AG09309 (cell line): ENCODE measurements around the gene LYSET.

Experiments
- DNase-seq: peaks from one replicate; pipeline ENCODE4 v3.0.0-alpha.2; 2010; ENCODE audit warnings: low read depth
- H3K4me3 ChIP-seq: 2 replicates; pipeline ENCODE4 v1.5.1; 2011; ENCODE audit warnings: mild to moderate bottlenecking, low read depth, low read length, moderate library complexity; ENCODE audit not compliant: control insufficient read depth
- TF ChIP-seq, protein P1 (sequence below): IDR thresholded peaks from 2 replicates; pipeline ENCODE4 v1.5.1; 2011; ENCODE audit warnings: mild to moderate bottlenecking, low read depth, low read length, inconsistent platforms; ENCODE audit not compliant: insufficient read depth, control insufficient read depth; ENCODE audit errors: missing control alignments

The LYSET gene

DNA sequence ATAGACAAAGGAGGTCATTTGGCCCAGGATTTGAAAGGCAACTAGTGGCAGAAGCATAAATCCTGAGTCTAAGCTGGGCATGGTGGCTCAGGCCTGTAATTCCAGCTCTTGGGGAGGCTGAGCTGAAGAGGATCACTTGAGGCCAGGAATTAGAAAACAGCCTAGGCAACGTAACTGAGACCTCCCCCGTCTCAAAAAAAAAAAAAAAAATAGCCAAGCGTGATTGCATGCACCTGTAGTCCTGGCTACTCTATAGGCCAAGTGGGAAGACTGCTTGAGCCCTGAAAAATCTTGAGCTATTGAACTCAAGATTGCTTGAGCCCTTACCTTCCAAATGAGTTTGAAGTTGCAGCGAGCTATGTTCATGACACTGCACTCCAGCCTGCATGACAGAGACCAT is 13.9 kb downstream of the LYSET start:
- H3K4me3 ChIP-seq, result no peak overlapping the region
- DNase-seq, result no peak
- TF ChIP-seq, protein P1, sequence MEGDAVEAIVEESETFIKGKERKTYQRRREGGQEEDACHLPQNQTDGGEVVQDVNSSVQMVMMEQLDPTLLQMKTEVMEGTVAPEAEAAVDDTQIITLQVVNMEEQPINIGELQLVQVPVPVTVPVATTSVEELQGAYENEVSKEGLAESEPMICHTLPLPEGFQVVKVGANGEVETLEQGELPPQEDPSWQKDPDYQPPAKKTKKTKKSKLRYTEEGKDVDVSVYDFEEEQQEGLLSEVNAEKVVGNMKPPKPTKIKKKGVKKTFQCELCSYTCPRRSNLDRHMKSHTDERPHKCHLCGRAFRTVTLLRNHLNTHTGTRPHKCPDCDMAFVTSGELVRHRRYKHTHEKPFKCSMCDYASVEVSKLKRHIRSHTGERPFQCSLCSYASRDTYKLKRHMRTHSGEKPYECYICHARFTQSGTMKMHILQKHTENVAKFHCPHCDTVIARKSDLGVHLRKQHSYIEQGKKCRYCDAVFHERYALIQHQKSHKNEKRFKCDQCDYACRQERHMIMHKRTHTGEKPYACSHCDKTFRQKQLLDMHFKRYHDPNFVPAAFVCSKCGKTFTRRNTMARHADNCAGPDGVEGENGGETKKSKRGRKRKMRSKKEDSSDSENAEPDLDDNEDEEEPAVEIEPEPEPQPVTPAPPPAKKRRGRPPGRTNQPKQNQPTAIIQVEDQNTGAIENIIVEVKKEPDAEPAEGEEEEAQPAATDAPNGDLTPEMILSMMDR, result no peak

DNA sequence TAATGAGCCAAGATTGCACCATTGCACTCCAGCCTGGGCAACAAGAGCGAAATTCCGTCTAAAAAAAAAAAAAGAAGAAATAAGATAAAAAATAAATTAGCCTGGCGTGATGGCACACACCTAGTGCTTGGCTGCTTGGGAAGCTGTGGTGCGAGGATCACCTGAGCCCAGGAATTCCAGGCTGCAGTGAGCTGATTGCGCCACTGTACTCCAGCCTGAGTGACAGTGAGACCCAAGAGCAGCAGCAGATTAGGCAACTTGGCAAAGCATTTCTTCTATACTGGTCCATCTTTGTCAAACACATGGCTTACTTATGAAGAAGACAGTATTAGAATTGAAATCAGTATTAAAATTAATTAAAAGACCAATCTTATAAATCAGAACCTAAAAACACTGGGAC is 15.4 kb downstream of the LYSET start:
- TF ChIP-seq, protein P1, result no peak
- no peak for DNase-seq
- no peak overlapping the region for H3K4me3 ChIP-seq

DNA sequence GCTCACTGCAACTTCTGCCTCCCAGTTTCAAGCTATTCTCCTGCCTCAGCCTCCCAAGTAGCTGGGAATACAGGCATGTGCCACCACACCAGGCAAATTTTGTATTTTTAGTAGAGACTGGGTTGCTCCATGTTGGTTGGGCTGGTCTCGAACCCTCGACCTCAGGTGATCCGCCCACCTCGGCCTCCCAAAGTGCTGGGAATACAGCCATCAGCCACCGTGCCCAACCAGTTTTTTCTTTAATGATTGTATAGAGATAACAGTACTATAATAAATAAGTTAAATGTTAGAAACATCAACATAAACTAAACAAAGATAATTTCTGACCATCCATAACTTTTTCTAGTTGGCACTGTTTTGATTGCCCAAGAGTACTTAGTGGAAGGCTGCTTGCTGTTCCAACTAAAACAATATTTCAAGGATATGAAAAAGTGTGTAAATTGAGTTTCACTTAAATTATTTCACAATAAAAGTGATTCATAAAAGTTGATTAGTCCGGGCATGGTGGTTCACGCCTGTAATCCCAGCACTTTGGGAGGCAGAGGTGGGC is 16.1 kb downstream of the LYSET start:
- H3K4me3 ChIP-seq, result no peak overlapping the region
- TF ChIP-seq, protein P1, result no peak
- no peak for DNase-seq

DNA sequence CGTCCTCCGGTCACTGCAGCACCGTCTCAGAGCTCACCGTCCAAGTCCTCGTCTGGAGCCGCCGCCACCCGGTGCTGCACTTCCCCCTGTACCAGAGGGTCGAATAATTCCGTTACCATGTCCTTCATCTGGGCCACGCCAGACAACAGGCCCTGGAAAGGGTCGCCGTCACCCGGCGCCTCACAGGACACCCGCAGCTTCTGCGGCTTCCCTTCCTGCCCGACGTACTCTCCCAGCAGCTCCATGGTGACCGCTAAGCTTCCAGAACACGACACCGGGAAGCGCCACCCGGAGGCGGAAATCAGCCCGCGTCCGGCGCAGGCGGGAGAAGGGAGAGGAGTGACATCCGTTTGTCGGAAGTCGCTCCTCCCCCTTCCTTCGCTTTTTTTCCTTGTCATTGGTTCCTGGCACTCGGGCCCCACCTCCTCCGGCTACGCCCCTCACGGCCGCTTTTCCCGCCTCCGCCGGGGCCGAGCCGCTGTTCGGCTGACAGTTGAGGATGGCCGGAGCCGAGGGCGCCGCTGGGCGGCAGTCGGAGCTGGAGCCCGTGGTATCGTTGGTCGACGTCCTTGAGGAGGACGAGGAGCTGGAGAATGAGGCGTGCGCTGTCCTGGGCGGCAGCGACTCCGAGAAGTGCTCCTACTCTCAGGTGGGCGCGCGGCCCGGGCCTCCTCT is 21.8 kb downstream of the LYSET start, which contains the start of the genes GON7 and UBR7:
Gene GON7, minus strand, starts transcription at position 273 of the 675 bp plus-strand sequence. Its CDS starts 28 bp downstream, at position 245.
Gene UBR7, plus strand, starts transcription at position 464 of the 675 bp plus-strand sequence. Its CDS starts 36 bp downstream, at position 500.
- DNase-seq, result peak; percentile 84
- H3K4me3 ChIP-seq, result peak within 1 kb of the TSS; percentile 87
- TF ChIP-seq, protein P1, result peak; percentile 46

DNA sequence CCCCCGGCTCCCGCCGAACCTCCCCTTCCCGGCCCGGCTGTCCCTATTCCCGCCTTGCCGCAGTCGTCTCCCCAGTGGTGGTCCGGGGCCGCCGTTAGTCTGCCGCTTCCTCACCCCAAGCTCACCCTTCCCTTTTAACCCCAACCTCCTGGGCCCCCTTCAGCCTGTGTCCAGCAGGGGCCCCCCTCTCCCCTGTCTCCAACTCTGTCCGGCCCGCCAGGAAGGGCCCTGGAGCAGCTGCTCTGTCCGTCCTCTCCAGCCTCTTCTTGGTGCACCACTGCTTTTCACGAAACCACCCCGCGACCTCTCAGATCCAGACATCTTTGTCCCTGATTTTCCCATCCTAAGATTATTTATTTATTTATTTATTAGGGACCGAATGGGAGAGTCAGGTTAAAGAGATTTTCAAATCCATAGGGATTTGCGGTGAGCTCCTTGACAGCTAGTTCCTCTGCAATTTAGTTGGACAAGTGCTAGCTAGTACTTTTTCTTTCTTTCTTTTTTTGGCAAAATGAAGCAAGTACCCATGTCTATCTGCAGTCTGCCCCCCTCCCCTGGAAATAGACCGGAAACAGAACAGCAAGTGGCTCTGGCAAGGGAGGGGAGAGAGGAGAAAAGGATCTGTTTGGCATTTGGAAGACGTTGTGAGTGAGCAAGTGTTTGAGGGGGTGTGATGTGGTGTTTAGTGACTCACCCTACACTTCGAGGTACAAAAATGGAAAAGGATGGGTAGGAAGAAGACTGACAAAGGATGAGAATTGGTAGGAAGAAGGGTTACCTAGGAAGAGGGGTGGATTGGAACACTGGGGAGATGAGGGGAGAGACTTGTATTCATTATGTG is 22.6 kb downstream of the LYSET start:
- H3K4me3 ChIP-seq, result peak overlapping the region; percentile 87
- no peak for DNase-seq
- TF ChIP-seq, protein P1, result peak; percentile 56

DNA sequence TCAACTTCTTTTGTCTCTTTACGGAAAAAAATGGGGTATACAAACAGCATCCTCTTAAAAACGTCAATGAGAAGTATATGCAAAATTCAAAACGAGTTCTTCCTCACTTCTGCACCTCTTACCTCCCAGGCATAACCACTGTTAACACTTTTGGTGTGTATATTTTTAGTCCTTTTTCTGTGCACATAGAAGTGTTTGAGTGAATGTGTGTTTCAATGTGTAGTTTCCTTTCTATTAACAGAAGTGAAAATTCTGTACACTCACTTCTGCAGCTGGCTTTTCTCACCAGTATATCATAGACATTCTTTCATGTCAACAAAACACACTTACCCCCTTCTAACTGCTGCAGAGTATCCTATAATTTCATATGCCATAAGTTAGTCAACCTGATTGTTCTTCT is 27.3 kb downstream of the LYSET start:
- H3K4me3 ChIP-seq, result no peak overlapping the region
- DNase-seq, result no peak

More for the DNA sequence above, 27.3 kb downstream of the LYSET start:
- TF ChIP-seq, protein P1, result no peak
